ENCODE data around the gene LPP.

Gene LPP

GRCh38 chr3:188453431-188454384 is 299.8 kb downstream of the LPP start:
- no peak for DNase-seq

DNA sequence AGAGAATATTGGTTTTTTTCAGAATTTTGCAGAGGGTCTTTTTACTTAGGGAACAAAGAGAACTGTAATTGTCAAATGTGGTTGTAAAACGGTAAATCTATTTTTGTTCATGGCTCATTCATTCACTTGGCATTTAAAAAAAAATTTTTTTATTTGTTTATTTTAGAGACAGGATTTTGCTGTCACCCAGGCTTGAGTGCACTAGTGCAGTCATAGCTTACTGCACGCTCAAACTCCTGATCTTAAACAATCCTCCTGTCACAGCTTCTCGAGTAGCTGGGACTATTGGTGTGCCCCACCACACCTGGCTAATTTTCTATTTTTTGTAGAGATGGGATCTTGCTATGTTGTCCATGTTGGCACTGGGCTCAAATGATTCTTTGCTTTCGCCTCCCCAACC is 301.8 kb downstream of the LPP start:
- DNase-seq: no peak

GRCh38 chr3:188458756-188459155 is 304.8 kb downstream of the LPP start:
- DNase-seq: no peak

GRCh38 chr3:188465311-188465710 is 311.4 kb downstream of the LPP start:
- no peak for DNase-seq

DNA sequence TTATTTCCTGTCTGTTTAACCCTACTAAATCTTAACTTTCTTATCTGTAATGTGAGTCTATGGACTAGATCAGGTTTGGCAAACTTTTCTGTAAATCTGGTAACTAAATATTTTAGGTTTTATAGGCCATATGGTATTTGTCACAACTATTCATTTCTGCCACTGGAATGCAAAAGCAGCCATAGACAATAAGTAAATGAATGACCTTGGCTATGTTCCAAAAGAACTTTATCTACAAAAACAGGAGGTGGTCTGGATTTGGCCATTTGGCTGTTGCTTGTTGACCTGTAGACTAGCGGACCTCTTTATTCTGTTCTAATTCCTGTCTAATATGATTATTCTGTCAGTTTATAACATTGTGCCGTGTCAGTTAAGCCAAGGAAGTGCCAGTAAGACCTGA is 314.2 kb downstream of the LPP start:
- no peak for DNase-seq

DNA sequence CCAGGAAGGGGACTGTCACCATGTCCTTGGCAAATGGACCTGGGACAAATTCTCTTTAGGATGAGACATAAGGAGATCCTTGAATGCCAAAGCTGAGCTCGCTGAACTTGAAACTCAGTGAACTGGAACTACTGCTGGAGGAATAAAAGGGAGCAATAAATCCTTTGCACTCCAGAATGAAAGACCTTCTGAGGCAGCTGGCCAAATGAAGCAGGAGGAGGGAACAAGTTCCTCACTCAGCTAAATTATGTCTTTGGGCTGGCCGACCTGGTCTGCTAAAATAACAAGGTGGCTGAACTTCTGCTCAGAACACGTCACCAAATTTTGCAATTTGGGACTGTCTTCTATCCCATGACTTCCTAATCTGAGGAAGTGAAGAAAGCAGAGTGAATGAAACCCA is 314.7 kb downstream of the LPP start:
- DNase-seq: no peak

GRCh38 chr3:188469228-188469885 is 315.4 kb downstream of the LPP start:
- DNase-seq: no peak

GRCh38 chr3:188470508-188471130 is 316.7 kb downstream of the LPP start:
- no peak for DNase-seq

DNA sequence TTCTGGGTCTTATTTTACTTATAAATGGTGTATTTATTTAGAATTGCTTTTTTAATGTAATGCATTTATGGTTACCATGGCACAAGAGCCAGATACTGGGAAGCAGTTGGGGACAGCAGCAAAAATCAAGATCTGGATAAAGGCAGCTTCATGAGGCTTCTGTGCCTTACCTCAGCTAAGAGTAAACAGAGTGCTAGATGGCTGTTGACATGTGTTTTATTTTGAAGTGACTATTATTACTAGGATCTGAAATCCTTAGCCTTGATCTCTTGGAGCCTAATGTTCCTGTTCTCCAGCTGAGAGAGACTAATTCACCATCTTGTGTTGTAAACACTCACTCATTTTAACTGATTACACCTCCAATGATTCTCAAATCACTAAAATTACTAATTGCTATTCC is 317.8 kb downstream of the LPP start:
- no peak for DNase-seq

GRCh38 chr3:188472336-188472735 is 318.4 kb downstream of the LPP start:
- DNase-seq: no peak

DNA sequence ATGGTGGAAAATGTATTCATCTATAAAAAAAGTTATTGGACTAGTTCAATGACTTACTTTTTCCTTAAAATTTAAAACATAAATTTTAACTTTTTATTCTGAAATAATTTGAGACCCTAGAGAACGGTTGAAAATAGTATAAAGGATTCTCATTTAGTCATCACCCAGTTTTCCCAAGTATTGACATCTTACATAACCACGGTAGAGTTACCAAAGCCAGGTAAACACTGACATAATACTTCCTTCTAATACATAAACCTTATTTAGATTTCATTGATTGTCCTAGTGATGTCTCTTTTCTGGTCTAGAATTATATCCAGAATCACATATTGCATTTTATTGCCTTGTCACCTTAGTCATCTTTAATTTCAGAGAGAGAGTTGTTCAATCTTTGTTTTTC is 319.1 kb downstream of the LPP start:
- DNase-seq: no peak

- no peak for DNase-seq
Measured at GRCh38 chr3:188473591-188474288, 319.8 kb downstream of the LPP start.

GRCh38 chr3:188476935-188477334 is 323.0 kb downstream of the LPP start:
- DNase-seq: no peak

DNA sequence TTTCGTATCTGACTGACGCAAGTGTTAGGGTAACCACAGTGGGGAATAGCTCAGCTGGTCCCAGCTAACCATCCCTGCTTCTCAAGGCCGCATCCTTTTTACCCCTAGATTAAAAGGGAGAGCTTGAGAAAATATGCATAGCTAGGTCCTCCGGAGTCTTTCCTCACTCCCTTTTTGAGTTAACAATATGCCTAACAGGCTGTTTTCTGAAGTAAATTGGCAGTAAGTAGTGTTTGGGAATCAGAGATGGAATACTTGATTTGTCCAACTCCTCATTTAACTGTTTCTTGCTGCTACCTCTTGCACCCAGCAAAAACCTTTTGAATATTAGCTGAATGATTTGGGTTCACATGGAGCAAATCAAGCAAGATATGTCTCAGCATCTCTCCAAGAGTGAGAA is 326.1 kb downstream of the LPP start:
- no peak for DNase-seq

- no peak for DNase-seq
Measured at GRCh38 chr3:188482929-188483328, 329.0 kb downstream of the LPP start.

- no peak for DNase-seq
Measured at GRCh38 chr3:188486126-188486525, 332.2 kb downstream of the LPP start.

DNA sequence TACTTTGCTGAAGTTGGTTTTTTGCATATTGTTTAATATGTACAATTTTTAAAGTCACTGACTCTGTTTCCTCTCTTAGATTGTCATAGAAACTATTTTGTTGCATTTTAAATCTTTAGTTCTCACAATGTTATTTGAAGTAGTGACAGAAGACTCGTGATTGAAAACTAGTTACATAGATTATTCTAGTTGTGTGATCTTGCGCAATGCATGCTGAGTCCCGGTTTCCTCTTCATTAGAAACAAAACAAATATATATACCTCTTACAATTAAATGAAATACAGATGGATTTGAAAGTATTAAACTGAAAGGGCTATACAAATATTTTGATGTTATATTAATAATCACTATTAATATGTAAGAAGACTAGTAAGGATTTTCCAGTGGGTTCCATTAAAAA is 333.0 kb downstream of the LPP start:
- no peak for DNase-seq

- DNase-seq: no peak
Measured at GRCh38 chr3:188487652-188488051, 333.7 kb downstream of the LPP start.

DNA sequence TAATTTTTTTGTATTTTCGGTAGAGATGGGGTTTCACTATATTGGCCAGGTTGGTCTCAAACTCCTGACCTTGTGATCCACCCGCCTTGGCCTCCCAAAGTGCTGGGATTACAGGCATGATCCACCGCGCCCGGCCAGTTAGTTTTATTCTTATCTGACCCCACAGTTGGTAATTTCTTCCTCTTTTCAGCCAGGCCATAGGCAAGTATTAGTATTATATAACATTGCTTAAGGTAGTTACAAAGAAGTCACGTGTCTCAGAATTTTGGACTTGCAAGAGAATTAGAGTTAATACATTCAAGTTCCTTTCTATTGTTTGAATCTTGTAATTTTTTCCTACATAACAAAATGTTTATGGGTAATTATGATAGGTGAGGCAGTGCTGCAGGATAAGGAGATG is 334.8 kb downstream of the LPP start:
- no peak for DNase-seq

DNA sequence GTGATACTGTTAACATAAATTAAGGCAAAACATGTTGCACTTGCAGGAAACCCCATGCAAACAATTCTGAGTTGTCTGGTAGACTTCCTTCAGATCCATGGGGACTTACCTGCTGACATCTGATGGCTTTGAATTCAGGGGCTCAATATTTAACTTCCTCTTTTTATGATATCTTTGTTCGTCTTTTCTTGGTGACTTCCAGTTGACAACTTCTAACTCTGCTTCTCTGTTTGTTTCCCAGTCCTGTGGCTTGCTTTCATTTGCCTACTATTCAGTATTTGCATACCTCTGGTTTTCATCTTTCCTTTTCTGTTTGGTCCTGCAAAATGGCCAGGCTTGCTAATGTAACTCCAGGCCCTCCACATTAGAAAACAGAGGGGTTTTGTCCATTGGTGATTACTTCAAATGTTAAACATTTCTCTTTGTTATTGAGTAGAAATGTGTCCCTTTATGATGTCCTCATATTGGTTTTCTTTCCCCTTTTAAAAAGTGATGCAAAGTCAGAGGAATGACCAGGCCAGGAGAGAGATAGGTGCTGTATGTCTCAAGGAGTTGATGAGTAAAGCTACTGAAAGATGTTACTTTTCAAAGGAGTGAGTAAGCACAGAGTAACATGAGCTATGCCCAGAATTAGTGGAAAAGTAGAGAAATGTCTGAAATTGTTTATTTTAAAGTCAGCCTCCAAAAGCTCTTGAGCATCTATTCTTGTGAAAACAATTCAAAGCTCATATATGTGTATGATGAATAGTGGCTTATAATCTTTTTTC is 335.9 kb downstream of the LPP start:
- no peak for DNase-seq

DNA sequence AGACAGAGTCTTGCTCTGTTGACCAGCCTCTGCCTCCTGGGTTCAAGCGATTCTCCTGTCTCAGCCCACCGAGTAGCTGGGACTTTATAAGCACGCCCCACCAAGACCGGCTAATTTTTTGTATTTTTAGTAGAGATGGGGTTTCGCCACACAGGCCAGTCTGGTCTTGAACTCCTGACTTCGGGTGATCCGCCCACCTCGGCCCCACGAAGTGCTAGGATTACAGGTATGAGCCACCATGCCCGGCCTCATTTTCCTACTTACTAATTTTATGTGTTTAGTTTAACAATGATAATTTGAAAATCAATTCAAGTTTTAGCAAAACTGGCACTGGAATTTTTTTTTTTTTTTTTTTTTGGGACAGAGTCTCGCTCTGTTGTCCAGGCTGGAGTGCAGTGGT is 336.5 kb downstream of the LPP start:
- DNase-seq: no peak

GRCh38 chr3:188491276-188491687 is 337.3 kb downstream of the LPP start:
- DNase-seq: no peak

Measured in stimulated activated CD4-positive, alpha-beta T cell treated with anti-CD3 and anti-CD28 coated beads, Interleukin-2, amount 100 ng/mL, for 48 hours (primary cell).